ENCODE results near the gene CNGB1.

GRCh38 chr16:57866529-57866918 is 104.4 kb downstream of the CNGB1 start:
- TF ChIP-seq EZH2 (IDR thresholded peaks at IDR 0.05), result no peak
- TF ChIP-seq POLR2AphosphoS5 (IDR thresholded peaks at IDR 0.05; ENCODE audit: low read depth, low read length), result no peak

All from HCT116 (cell line).